Esophagus (tissue), 2 donors: ENCODE data around the gene SSRP1. TPM values are rescaled to one million over a fixed set of nuclear protein-coding genes. Genes with fewer than 3 reads are reported as not detected.

Experiments
- H3K27ac ChIP-seq, 2 donors: one replicate each; pipeline ENCODE4 v1.5.1; 2013; ENCODE audit warnings: low read depth in 2 of 2, mild to moderate bottlenecking in 2 of 2, inconsistent platforms in 1 of 2, low read length in 1 of 2, moderate library complexity in 1 of 2
- H3K27me3 ChIP-seq, 2 donors: one replicate each; pipeline ENCODE4 v1.6.1; 2013; ENCODE audit warnings: low read length in 2 of 2, control low read depth in 1 of 2, mild to moderate bottlenecking in 1 of 2; ENCODE audit not compliant: insufficient read depth in 2 of 2, control insufficient read depth in 1 of 2
- H3K36me3 ChIP-seq, 2 donors: one replicate each; pipeline ENCODE4 v1.6.1; 2013; ENCODE audit warnings: low read length in 1 of 2; ENCODE audit not compliant: control insufficient read depth in 2 of 2, insufficient read depth in 2 of 2
- H3K4me1 ChIP-seq, 2 donors: one replicate each; pipeline ENCODE4 v1.6.1; 2013; ENCODE audit warnings: low read length in 1 of 2; ENCODE audit not compliant: control insufficient read depth in 2 of 2, insufficient read depth in 2 of 2
- H3K4me3 ChIP-seq, 2 donors: one replicate each; pipeline ENCODE4 v1.5.1; 2013; ENCODE audit warnings: low read length in 2 of 2, mild to moderate bottlenecking in 2 of 2, low read depth in 1 of 2, moderate library complexity in 1 of 2
- H3K9me3 ChIP-seq, 2 donors: one replicate each; pipeline ENCODE4 v1.6.1; 2013; ENCODE audit warnings: mild to moderate bottlenecking in 2 of 2, low read depth in 1 of 2, low read length in 1 of 2, moderate library complexity in 1 of 2; ENCODE audit not compliant: control insufficient read depth in 2 of 2, insufficient read depth in 1 of 2
- WGBS, 2 donors: extraction: QIAGEN DNeasy Blood & Tissue Kit; methylation state at CpG; one replicate each; pipeline ENCODE4 v1.1.7; 2013; 5-methylcytosine and 5-hydroxymethylcytosine counted together
- polyA plus RNA-seq, 2 donors: library from polyadenylated mRNA; stranded (reverse); fragments of 200-250 nt; gene quantifications; one replicate each; pipeline ENCODE4 v1.2.3, GENCODE V29; 2013
- donor health status: healthy with polysubstance abuse.
- donor health status: Bipolar disorder and iron deficiency.

SSRP1 gene
- polyA plus RNA-seq, 2 donors, result 18.8 to 67.4 TPM

DNA sequence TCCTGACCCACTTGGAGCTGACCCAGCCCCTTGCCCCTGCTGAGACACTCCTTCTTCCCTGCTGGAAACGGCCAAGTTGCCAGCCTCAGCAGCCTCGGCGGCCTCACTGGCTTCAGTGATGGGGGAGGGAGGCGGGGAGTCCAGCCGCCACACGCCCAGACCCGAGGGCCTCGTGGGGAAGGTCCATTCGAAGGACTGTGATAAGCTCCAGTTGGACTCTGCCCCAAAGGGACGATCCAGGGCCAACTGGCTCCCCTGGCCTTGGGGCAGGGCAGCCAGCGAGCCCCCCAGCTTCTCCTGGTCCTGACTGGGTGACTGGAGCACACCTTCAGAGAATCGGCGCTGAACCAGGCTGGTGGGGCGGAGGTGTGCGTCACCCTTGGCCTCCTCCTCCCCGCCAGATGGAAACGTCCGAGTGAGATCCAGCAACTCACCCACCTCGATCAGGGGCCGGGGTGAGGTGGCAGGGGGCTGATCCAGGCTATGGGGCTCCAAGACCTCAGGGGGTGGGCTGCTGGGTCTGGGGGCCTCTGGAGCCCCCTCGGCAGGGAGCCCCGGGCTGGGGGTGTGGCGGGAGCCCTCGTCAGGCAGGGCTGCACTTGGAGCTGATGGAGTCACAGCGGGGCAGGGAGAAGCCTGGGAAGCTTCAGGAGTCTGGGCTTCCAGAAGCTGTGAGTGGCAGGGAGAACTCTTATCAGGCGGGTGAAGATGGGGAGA, 22.5 kb downstream of the SSRP1 start:
- peaks cover 16 to 70% of the 10 kb centered on the region in 2 donors for H3K36me3 ChIP-seq
- H3K4me3 ChIP-seq, result no peak overlapping the region
- H3K27ac ChIP-seq, result peak overlapping the region; percentile 6 to 94
- H3K4me1 ChIP-seq, result peaks cover 21 to 43% of the 10 kb centered on the region in 2 donors
- WGBS, 2 donors, result 65 to 66% methylated on average over 25 to 26 of the region's 26 CpGs
- no peaks in the 10 kb centered on the region for H3K27me3 ChIP-seq
- no peaks in the 10 kb centered on the region for H3K9me3 ChIP-seq

GRCh38 chr11:57312511-57313021, 23.1 kb downstream of the SSRP1 start:
- Histone ChIP-seq H3K9me3 (no peaks in the 10 kb centered on the region), H3K4me1 (peaks cover 21 to 44% of the 10 kb centered on the region in 2 donors), H3K4me3 (no peak overlapping the region)

GRCh38 chr11:57311109-57311936, 24.4 kb downstream of the SSRP1 start:
- Histone ChIP-seq H3K27ac (peak overlapping the region; percentile 94 to 95), H3K27me3 (no peaks in the 10 kb centered on the region), H3K36me3 (peaks cover 10 to 51% of the 10 kb centered on the region in 2 donors), H3K4me1 (peaks cover 17 to 42% of the 10 kb centered on the region in 2 donors), H3K4me3 (peak overlapping the region; percentile 57), H3K9me3 (no peaks in the 10 kb centered on the region)
- 1 to 2% methylated on average over 26 to 31 of the region's 31 CpGs for WGBS, 2 donors

More at GRCh38 chr11:57312511-57313021, 23.1 kb downstream of the SSRP1 start:
- Histone ChIP-seq H3K27ac (peak overlapping the region; percentile 94 to 95), H3K36me3 (peaks cover 16 to 63% of the 10 kb centered on the region in 2 donors), H3K27me3 (no peaks in the 10 kb centered on the region)
- 72 to 79% methylated on average over 10 of the region's 10 CpGs for WGBS, 2 donors

DNA sequence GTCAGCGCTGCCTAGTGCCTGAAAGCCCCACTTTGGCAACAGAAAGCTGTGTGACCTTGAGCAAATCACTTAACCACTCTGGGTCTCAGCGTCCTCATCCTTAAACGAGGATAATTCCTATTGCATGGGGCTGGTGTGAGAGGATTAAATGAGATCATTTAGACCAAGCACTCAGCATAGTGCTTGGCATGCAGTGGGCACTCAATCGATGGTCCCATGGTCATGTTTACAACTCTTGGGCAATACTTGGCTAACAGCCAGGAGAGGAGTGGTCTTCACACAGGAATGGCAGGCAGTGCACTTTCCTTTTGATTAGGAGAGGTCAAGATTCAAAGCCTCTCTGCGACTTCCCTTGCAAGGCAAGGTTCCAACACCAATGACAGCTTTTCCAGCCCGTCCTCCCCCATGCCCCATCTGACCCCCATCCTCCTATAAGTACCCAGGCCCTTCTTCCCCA, 25.0 kb downstream of the SSRP1 start:
- WGBS, 2 donors, result 24 to 26% methylated on average over 6 of the region's 6 CpGs
- H3K4me1 ChIP-seq, result peaks cover 17 to 40% of the 10 kb centered on the region in 2 donors
- no peaks in the 10 kb centered on the region for H3K27me3 ChIP-seq
- peaks cover 10 to 46% of the 10 kb centered on the region in 2 donors for H3K36me3 ChIP-seq
- H3K9me3 ChIP-seq, result no peaks in the 10 kb centered on the region
- H3K27ac ChIP-seq, result peak overlapping the region; percentile 94 to 95
- H3K4me3 ChIP-seq, result peak overlapping the region; percentile 57

DNA sequence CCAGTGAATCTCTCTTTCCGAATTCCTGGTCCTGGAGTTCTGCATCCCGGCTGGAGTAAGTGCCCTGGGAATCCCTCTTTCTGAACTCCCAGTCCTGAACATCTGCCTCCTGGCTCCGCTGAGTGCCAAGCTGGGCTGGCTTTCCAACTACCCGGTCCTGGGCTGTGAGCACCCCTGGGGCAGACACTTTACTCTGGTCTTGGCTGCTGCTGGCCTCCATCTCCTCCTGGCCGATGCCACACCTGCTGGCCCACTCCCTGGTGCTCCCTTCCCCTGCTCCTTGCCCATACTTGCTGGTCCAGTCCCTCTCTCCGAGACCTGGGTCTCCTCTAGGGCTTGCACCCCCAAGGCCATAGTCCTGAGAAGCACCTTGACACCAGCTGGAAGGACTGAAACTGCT, 25.6 kb downstream of the SSRP1 start:
- Histone ChIP-seq H3K27ac (peak overlapping the region; percentile 94 to 95), H3K27me3 (no peaks in the 10 kb centered on the region), H3K4me3 (peak overlapping the region in 1 of 2 donors; percentile 57), H3K9me3 (no peaks in the 10 kb centered on the region), H3K4me1 (peaks cover 17 to 44% of the 10 kb centered on the region in 2 donors), H3K36me3 (peaks cover 10 to 44% of the 10 kb centered on the region in 2 donors)
- 54 to 59% methylated on average over 6 of the region's 6 CpGs for WGBS, 2 donors

- Histone ChIP-seq H3K27me3 (no peaks in the 10 kb centered on the region), H3K36me3 (peaks cover 10 to 41% of the 10 kb centered on the region in 2 donors), H3K4me3 (no peak overlapping the region), H3K27ac (peak overlapping the region; percentile 94 to 95), H3K4me1 (peaks cover 17 to 51% of the 10 kb centered on the region in 2 donors), H3K9me3 (no peaks in the 10 kb centered on the region)
- 76 to 80% methylated on average over 24 of the region's 24 CpGs for WGBS, 2 donors
These were observed 26.3 kb downstream of the SSRP1 start for GRCh38 chr11:57309106-57310059.

DNA sequence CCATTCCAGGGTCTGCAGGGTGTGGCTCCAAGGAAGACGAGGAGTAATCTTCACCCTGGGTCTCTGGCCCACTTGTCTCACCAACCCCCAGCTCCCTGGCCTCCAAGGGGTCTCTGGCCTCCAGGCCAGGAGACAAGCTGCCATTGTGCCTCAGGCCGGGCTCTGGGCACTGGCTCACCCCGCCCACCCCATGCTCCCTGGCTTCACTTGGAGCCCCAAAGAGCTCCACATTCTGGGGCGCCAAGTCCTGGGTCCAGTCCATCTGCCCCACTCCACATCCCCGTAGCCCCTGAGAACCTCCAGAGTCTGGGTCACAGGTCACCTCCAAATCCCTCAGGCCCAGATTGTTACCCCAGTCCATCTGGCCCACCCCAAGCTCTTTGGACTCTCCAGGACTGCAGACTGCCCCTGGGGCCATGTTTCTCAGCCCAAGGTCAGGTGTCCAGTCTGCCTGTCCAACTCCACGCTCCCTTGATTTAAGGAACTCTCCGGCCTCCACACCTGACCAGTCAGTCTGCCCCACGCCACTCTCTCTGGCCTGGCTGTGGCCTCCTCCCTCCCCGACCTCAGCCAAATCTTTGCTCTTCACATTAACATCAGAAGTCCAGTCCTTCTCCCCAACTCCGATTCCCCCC, 27.1 kb downstream of the SSRP1 start:
- Histone ChIP-seq H3K4me3 (no peak overlapping the region), H3K27ac (peak overlapping the region; percentile 69 to 91), H3K9me3 (no peaks in the 10 kb centered on the region), H3K4me1 (peaks cover 17 to 58% of the 10 kb centered on the region in 2 donors), H3K27me3 (no peaks in the 10 kb centered on the region), H3K36me3 (peaks cover 10 to 34% of the 10 kb centered on the region in 2 donors)
- WGBS, 2 donors, result 75 to 85% methylated on average over 10 of the region's 10 CpGs

- 46 to 50% methylated on average over 7 of the region's 7 CpGs for WGBS, 2 donors
- Histone ChIP-seq H3K4me3 (peak overlapping the region in 1 of 2 donors; percentile 19), H3K27me3 (no peaks in the 10 kb centered on the region), H3K27ac (peak overlapping the region; percentile 69 to 83), H3K4me1 (peaks cover 14 to 55% of the 10 kb centered on the region in 2 donors), H3K36me3 (peaks cover 3 to 33% of the 10 kb centered on the region in 2 donors), H3K9me3 (no peaks in the 10 kb centered on the region)
These were observed 27.9 kb downstream of the SSRP1 start for GRCh38 chr11:57307666-57308270.
